WERI-Rb-1 (cell line): ENCODE data around the gene ZNF593OS.

Experiments used
- DNase-seq: peaks from one replicate; pipeline ENCODE4 v3.0.0-alpha.2; 2020
- H3K27ac ChIP-seq: fragments of 250-450 bp; sonication (Bioruptor Pico); 2 replicates; pipeline ENCODE4 v1.5.1; 2020; ENCODE audit warnings: mild to moderate bottlenecking, moderate library complexity
- H3K27me3 ChIP-seq: fragments of 250-450 bp; sonication (Bioruptor Pico); 2 replicates; pipeline ENCODE4 v1.5.1; 2021; ENCODE audit warnings: mild to moderate bottlenecking, low read depth, moderate library complexity; ENCODE audit not compliant: insufficient read depth, severe bottlenecking
- H3K36me3 ChIP-seq: fragments of 250-450 bp; sonication (Bioruptor Pico); 2 replicates; pipeline ENCODE4 v1.5.1; 2020; ENCODE audit warnings: mild to moderate bottlenecking, moderate library complexity
- H3K4me3 ChIP-seq: 2 replicates; pipeline ENCODE4 v1.5.1; 2011; ENCODE audit warnings: low read depth, mild to moderate bottlenecking, control low read depth, low read length
- H3K9me3 ChIP-seq: fragments of 250-450 bp; sonication (Bioruptor Pico); 2 replicates; pipeline ENCODE4 v1.5.1; 2021; ENCODE audit warnings: mild to moderate bottlenecking, moderate library complexity; ENCODE audit not compliant: severe bottlenecking
- CTCF ChIP-seq: IDR thresholded peaks from 2 replicates; pipeline ENCODE4 v1.5.1; 2011; ENCODE audit warnings: low read depth, mild to moderate bottlenecking, control low read depth, inconsistent platforms, low read length

The ZNF593OS gene

GRCh38 chr1:26138974-26139558 is 32.6 kb downstream of the ZNF593OS start:
- no peaks in the 10 kb centered on the region for H3K27me3 ChIP-seq
- no peak for DNase-seq
- H3K27ac ChIP-seq = no peak overlapping the region
- H3K36me3 ChIP-seq = no peaks in the 10 kb centered on the region
- no peak for TF ChIP-seq CTCF
- peaks cover 3% of the 10 kb centered on the region for H3K9me3 ChIP-seq
- no peak overlapping the region for H3K4me3 ChIP-seq

GRCh38 chr1:26134466-26134865 is 37.2 kb downstream of the ZNF593OS start:
- Histone ChIP-seq H3K9me3 (peaks cover 3% of the 10 kb centered on the region), H3K27ac (no peak overlapping the region), H3K27me3 (no peaks in the 10 kb centered on the region), H3K36me3 (no peaks in the 10 kb centered on the region), H3K4me3 (no peak overlapping the region)
- no peak for DNase-seq
- TF ChIP-seq CTCF = no peak

- no peak overlapping the region for H3K4me3 ChIP-seq
- DNase-seq = no peak
Observed at GRCh38 chr1:26132834-26133167, 38.8 kb downstream of the ZNF593OS start.

GRCh38 chr1:26132128-26132833 is 39.4 kb downstream of the ZNF593OS start:
- DNase-seq = no peak
- Histone ChIP-seq H3K4me3 (no peak overlapping the region), H3K9me3 (peaks cover 3% of the 10 kb centered on the region), H3K27ac (no peak overlapping the region), H3K27me3 (no peaks in the 10 kb centered on the region), H3K36me3 (no peaks in the 10 kb centered on the region)
- TF ChIP-seq CTCF = no peak

More at GRCh38 chr1:26132834-26133167, 38.8 kb downstream of the ZNF593OS start:
- Histone ChIP-seq H3K27me3 (no peaks in the 10 kb centered on the region), H3K9me3 (peaks cover 3% of the 10 kb centered on the region), H3K36me3 (no peaks in the 10 kb centered on the region), H3K27ac (no peak overlapping the region)
- TF ChIP-seq CTCF = no peak

GRCh38 chr1:26130695-26131094 is 40.9 kb downstream of the ZNF593OS start:
- Histone ChIP-seq H3K4me3 (no peak overlapping the region), H3K27ac (no peak overlapping the region), H3K27me3 (no peaks in the 10 kb centered on the region), H3K36me3 (no peaks in the 10 kb centered on the region), H3K9me3 (peaks cover 3% of the 10 kb centered on the region)
- DNase-seq = no peak
- TF ChIP-seq CTCF = no peak
